ENCODE results near the gene TMEM242. TPM values are rescaled to one million over a fixed set of nuclear protein-coding genes. Genes with fewer than 3 reads are reported as not detected.
A peak's percentile ranks its signal among the peaks of the same experiment; 100 is the strongest.

TMEM242 gene
- total and polyA plus RNA-seq, 2 of the 13 experiments (the other 11 are each of a cell fraction or from before 2014, with no cell fraction given), result 5.6 to 11.1 TPM

GRCh38 chr6:157323255-157323965 lies at the start of gene TMEM242 (continued):
- TF ChIP-seq ZNF607 (CRISPR knock-in tag; IDR thresholded peaks at IDR 0.05; ENCODE audit: borderline replicate concordance) (peak; percentile 85), CCAR2 (optimal IDR thresholded peaks at IDR 0.05; ENCODE audit: low read depth, low read length) (peak; percentile 97), ZSCAN12 (CRISPR knock-in tag; IDR thresholded peaks at IDR 0.05) (peak; percentile 94; the same call in 1 of the 2 replicates), ZNF776 (CRISPR knock-in tag; IDR thresholded peaks at IDR 0.05) (peak; percentile 88), EED (CRISPR knock-in tag; IDR thresholded peaks at IDR 0.05) (peak; percentile 94), NKX3-1 (CRISPR knock-in tag; IDR thresholded peaks at IDR 0.05) (peak; percentile 98), ZSCAN20 (CRISPR knock-in tag; IDR thresholded peaks at IDR 0.05; ENCODE audit: borderline replicate concordance) (peak; percentile 97), ZNF343 (CRISPR knock-in tag; IDR thresholded peaks at IDR 0.05) (peak; percentile 72), RFXANK (CRISPR knock-in tag; IDR thresholded peaks at IDR 0.05) (peak; percentile 95), ZNF383 (CRISPR knock-in tag; IDR thresholded peaks at IDR 0.05; ENCODE audit: borderline replicate concordance) (peak; percentile 69; the same call in 1 of the 2 replicates), ZNF792 (CRISPR knock-in tag; IDR thresholded peaks at IDR 0.05) (peak; percentile 99), NCOA5 (CRISPR knock-in tag; IDR thresholded peaks at IDR 0.05) (no peak), ZHX2 (IDR thresholded peaks at IDR 0.05; ENCODE audit: low read depth) (peak; percentile 90; the same call in 1 of the 2 replicates), ZHX2 (CRISPR knock-in tag; IDR thresholded peaks at IDR 0.05; ENCODE audit: borderline replicate concordance) (peak; percentile 95; the same call in 1 of the 2 replicates), NR2F1 (CRISPR knock-in tag; IDR thresholded peaks at IDR 0.05) (no peak)
- TF ChIP-seq, protein P1, sequence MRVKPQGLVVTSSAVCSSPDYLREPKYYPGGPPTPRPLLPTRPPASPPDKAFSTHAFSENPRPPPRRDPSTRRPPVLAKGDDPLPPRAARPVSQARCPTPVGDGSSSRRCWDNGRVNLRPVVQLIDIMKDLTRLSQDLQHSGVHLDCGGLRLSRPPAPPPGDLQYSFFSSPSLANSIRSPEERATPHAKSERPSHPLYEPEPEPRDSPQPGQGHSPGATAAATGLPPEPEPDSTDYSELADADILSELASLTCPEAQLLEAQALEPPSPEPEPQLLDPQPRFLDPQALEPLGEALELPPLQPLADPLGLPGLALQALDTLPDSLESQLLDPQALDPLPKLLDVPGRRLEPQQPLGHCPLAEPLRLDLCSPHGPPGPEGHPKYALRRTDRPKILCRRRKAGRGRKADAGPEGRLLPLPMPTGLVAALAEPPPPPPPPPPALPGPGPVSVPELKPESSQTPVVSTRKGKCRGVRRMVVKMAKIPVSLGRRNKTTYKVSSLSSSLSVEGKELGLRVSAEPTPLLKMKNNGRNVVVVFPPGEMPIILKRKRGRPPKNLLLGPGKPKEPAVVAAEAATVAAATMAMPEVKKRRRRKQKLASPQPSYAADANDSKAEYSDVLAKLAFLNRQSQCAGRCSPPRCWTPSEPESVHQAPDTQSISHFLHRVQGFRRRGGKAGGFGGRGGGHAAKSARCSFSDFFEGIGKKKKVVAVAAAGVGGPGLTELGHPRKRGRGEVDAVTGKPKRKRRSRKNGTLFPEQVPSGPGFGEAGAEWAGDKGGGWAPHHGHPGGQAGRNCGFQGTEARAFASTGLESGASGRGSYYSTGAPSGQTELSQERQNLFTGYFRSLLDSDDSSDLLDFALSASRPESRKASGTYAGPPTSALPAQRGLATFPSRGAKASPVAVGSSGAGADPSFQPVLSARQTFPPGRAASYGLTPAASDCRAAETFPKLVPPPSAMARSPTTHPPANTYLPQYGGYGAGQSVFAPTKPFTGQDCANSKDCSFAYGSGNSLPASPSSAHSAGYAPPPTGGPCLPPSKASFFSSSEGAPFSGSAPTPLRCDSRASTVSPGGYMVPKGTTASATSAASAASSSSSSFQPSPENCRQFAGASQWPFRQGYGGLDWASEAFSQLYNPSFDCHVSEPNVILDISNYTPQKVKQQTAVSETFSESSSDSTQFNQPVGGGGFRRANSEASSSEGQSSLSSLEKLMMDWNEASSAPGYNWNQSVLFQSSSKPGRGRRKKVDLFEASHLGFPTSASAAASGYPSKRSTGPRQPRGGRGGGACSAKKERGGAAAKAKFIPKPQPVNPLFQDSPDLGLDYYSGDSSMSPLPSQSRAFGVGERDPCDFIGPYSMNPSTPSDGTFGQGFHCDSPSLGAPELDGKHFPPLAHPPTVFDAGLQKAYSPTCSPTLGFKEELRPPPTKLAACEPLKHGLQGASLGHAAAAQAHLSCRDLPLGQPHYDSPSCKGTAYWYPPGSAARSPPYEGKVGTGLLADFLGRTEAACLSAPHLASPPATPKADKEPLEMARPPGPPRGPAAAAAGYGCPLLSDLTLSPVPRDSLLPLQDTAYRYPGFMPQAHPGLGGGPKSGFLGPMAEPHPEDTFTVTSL (CRISPR knock-in tag; IDR thresholded peaks at IDR 0.05; ENCODE audit: borderline replicate concordance), result peak; percentile 84
- TF ChIP-seq, protein P2, sequence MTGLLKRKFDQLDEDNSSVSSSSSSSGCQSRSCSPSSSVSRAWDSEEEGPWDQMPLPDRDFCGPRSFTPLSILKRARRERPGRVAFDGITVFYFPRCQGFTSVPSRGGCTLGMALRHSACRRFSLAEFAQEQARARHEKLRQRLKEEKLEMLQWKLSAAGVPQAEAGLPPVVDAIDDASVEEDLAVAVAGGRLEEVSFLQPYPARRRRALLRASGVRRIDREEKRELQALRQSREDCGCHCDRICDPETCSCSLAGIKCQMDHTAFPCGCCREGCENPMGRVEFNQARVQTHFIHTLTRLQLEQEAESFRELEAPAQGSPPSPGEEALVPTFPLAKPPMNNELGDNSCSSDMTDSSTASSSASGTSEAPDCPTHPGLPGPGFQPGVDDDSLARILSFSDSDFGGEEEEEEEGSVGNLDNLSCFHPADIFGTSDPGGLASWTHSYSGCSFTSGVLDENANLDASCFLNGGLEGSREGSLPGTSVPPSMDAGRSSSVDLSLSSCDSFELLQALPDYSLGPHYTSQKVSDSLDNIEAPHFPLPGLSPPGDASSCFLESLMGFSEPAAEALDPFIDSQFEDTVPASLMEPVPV (CRISPR knock-in tag; IDR thresholded peaks at IDR 0.05), result peak; percentile 48; the same call in 1 of the 2 replicates
